HUES64 (cell line): ENCODE data around the gene PI4KA.
"Not testable (repeated sequence)": the region's sequence is repeated elsewhere in the genome, so short reads cannot be mapped to it uniquely, and the experiment has no call there.

ENCODE experiments used
- H3K27ac ChIP-seq: 2 replicates; pipeline ENCODE4 v1.7.0; 2013; ENCODE audit warnings: low read depth, low read length, inconsistent platforms
- H3K27me3 ChIP-seq: 2 replicates; pipeline ENCODE4 v1.6.1; 2013; ENCODE audit warnings: mild to moderate bottlenecking, low read length; ENCODE audit not compliant: insufficient read depth
- H3K36me3 ChIP-seq: 2 replicates; pipeline ENCODE4 v1.6.1; 2013; ENCODE audit warnings: mild to moderate bottlenecking, low read length; ENCODE audit not compliant: insufficient read depth
- H3K4me1 ChIP-seq: 2 replicates; pipeline ENCODE4 v1.6.1; 2013; ENCODE audit warnings: mild to moderate bottlenecking, low read length, moderate library complexity; ENCODE audit not compliant: insufficient read depth
- H3K4me3 ChIP-seq: 2 replicates; pipeline ENCODE4 v1.5.1; 2013; ENCODE audit warnings: mild to moderate bottlenecking, low read length, moderate library complexity
- H3K9ac ChIP-seq: 2 replicates; pipeline ENCODE4 v1.6.1; 2013; ENCODE audit warnings: mild to moderate bottlenecking, low read depth, low read length
- H3K9me3 ChIP-seq: 2 replicates; pipeline ENCODE4 v1.6.1; 2013; ENCODE audit warnings: low read depth, low read length; ENCODE audit not compliant: insufficient read depth
- WGBS: fragments of 150-250, 120-280 bp; methylation state at CpG from one replicate; pipeline ENCODE4 v1.1.7; 2013; ENCODE audit warnings: missing lambda C conversion rate; 5-methylcytosine and 5-hydroxymethylcytosine counted together

The PI4KA gene

DNA sequence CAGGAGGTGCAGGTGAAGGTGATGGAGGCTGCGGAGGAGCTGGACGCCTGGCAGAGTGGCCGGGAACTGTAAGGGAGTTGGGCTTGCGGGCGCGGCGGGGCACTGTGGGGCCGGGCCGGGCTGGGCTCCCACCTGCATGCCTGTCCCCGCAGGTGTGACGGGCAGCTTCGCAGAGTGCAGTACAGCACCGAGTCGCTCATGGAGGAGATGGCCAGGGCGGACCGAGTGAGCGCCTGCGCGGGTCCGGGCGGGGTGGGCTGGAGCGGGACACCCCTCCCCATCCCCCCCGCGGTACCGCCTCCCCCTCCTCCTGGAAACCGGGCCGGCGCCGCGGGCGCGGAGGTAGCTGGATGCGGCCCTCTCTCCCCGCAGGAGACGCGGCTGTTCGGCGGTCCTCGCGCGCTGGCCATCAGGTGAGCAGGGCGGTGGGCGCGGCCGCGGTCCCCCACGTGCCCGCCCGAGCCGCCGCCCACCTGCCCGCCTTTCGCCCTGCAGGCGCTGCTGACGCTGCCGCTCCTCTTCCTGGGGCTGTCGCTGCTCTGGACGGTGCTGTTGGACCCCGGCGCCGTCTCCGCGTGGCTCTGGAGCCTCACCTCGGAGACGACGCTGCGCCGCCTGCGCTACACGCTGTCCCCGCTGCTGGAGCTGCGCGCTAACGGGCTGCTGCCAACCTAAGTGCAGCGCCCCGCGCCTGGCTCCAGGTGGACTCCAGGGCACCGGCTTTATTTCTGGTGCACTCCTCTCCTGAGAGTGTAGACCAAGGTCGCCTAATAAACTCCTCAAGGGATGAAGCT, 154.6 kb downstream of the PI4KA start:
- H3K27me3 ChIP-seq, result peaks cover 15% of the 10 kb centered on the region
- H3K9me3 ChIP-seq, H3K9ac ChIP-seq, H3K36me3 ChIP-seq, H3K27ac ChIP-seq, H3K4me1 ChIP-seq: not testable (repeated sequence)
- peak overlapping the region; percentile 38 for H3K4me3 ChIP-seq
- WGBS, result 2% methylated on average over 61 of the region's 79 CpGs

- Histone ChIP-seq H3K4me3 (peak overlapping the region; percentile 38), H3K27me3 (peaks cover 15% of the 10 kb centered on the region)
- not testable (repeated sequence) for H3K9me3 ChIP-seq, H3K36me3 ChIP-seq, H3K9ac ChIP-seq, H3K27ac ChIP-seq, H3K4me1 ChIP-seq
- WGBS, result 0% methylated on average over 6 of the region's 25 CpGs
Measured at GRCh38 chr22:20703414-20703806, 155.2 kb downstream of the PI4KA start.

DNA sequence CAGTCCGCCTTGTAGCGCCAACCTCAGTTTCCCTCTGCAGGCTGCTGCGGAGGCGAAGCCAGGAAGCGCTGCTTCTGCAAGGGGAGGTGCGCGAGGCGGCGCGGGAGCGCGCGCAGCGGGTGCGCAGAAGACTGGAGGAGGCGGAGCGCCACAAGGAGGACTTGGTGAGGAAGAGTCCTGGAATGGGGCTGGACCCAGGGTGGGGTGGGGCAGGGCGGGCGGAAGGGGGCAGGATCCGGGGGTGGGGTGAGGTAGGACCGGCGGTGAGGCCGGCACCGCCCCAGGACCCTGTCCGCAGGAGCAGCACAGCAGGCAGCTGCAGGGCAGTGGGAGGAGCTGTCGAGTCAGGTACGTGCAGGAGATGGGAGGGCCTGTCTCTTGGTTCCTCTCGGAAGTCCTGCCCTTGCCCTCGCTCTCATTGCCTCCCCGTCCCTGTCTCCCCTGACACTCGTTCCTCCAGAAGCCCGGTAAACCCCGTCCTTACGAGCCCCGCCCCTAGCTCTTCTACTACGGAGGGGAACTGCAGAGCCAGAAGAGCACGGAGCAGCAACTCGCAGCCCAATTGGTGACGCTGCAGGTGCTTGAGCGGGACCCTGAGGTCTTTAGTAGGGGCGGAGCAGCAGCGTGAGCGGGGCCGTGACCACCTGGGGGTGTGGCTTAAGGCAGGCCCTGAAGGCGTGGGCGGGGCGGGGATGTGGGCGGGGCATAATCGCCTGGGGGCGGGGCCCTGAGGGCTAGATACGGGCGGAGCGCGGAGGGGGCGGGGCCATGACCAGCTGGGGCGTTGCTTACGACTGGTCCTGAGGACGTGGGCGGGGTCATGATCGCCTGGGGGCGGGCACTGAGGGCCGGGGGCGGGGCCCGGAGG, 155.8 kb downstream of the PI4KA start:
- H3K9me3 ChIP-seq, H3K36me3 ChIP-seq, H3K9ac ChIP-seq, H3K4me1 ChIP-seq: not testable (repeated sequence)
- Histone ChIP-seq H3K27ac (peak overlapping the region; percentile 75; the same call in 1 of the 2 replicates), H3K27me3 (peaks cover 15% of the 10 kb centered on the region), H3K4me3 (peak overlapping the region; percentile 63)
- under 1% methylated on average over 55 of the region's 64 CpGs for WGBS

DNA sequence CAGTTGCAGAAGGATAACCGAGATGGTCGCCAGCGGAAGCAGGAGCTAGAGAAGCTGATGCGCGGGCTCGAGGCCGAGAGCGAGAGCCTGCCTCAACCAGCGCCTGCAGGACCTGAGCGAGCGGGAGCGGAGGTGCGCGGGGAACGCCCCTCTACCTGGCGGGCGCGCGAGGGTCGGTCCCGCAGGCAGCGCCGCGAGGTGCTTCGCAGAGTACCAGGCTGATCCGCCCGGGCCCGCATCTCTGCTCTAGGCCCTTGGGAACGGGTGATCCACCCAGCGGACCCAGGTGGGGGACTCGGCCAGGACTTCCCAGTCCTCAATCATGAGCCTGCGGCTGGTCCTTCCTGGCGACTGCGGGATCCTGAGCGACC, 156.5 kb downstream of the PI4KA start:
- WGBS, result 0% methylated on average over 13 of the region's 35 CpGs
- H3K27ac ChIP-seq, result peak overlapping the region; percentile 58; the same call in 1 of the 2 replicates

DNA sequence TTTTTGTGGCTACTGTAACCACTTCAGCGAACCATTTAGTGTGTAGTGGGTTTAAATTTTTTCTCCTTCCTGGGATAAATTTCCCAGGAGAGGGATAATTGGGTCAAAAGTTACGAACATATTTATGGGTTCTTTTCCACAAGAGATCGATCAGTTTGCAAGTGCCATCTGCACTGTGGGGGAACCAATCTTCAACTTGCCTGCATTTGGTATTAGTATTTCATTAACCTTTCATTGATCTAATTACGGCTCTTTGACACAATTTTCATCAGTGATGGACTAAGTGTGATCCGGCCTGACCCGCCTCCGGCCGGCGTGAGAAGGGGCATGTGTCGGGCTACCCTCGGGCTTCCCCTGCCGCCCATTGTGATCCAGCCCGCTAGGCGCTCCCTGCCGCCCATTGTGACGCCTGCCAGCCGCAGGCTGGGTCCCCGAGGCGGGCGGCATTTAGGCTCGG, 156.9 kb downstream of the PI4KA start:
- not testable (repeated sequence) for H3K4me1 ChIP-seq, H3K36me3 ChIP-seq, H3K27ac ChIP-seq, H3K9me3 ChIP-seq
- peak overlapping the region; percentile 63 for H3K4me3 ChIP-seq
- WGBS, result 19% methylated on average over 12 of the region's 21 CpGs
- H3K9ac ChIP-seq, result peak overlapping the region; percentile 20; the same call in 1 of the 2 replicates
- peaks cover 15% of the 10 kb centered on the region for H3K27me3 ChIP-seq

More for the DNA sequence above, 156.5 kb downstream of the PI4KA start:
- not testable (repeated sequence) for H3K9me3 ChIP-seq, H3K4me1 ChIP-seq, H3K36me3 ChIP-seq, H3K9ac ChIP-seq
- Histone ChIP-seq H3K27me3 (peaks cover 15% of the 10 kb centered on the region), H3K4me3 (peak overlapping the region; percentile 63)

- H3K27me3 ChIP-seq, result peaks cover 14% of the 10 kb centered on the region
- H3K9ac ChIP-seq, H3K27ac ChIP-seq, H3K36me3 ChIP-seq, H3K9me3 ChIP-seq, H3K4me1 ChIP-seq, H3K4me3 ChIP-seq: not testable (repeated sequence)
- 96% methylated on average over 14 of the region's 15 CpGs for WGBS
Measured at GRCh38 chr22:20700347-20700746, 158.3 kb downstream of the PI4KA start.

DNA sequence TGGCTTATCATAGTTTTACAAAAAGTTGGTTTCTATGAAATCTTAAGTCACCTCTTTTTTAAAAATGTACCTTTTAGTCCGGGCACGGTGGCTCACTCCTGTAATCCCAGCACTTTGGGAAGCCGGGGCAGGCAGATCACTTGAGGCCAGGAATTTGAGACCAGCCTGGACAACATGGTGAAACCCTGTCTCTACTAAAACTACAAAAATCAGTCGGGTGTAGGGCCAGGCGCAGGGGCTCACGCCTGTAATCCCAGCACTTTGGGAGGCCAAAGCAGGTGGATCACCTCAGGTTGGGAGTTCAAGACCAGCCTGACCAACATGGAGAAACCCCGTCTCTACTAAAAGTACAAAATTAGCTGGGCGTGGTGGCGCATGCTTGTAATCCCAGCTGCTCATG, 158.8 kb downstream of the PI4KA start:
- not testable (repeated sequence) for H3K27me3 ChIP-seq, H3K9me3 ChIP-seq, H3K4me1 ChIP-seq, H3K27ac ChIP-seq, H3K4me3 ChIP-seq, H3K9ac ChIP-seq, H3K36me3 ChIP-seq
- 93% methylated on average over 9 of the region's 9 CpGs for WGBS

- WGBS, result 46% methylated on average over 13 of the region's 17 CpGs
- not testable (repeated sequence) for H3K4me3 ChIP-seq
Measured at GRCh38 chr22:20697481-20698113, 161.0 kb downstream of the PI4KA start.

GRCh38 chr22:20696056-20696455, 162.6 kb downstream of the PI4KA start:
- 99% methylated on average over 2 of the region's 4 CpGs for WGBS
- H3K9me3 ChIP-seq, H3K27ac ChIP-seq, H3K4me1 ChIP-seq, H3K36me3 ChIP-seq, H3K4me3 ChIP-seq, H3K27me3 ChIP-seq, H3K9ac ChIP-seq: not testable (repeated sequence)

More at GRCh38 chr22:20697481-20698113, 161.0 kb downstream of the PI4KA start:
- not testable (repeated sequence) for H3K9ac ChIP-seq, H3K4me1 ChIP-seq, H3K27me3 ChIP-seq, H3K9me3 ChIP-seq, H3K36me3 ChIP-seq, H3K27ac ChIP-seq

GRCh38 chr22:20695205-20695604, 163.4 kb downstream of the PI4KA start:
- H3K9ac ChIP-seq, H3K36me3 ChIP-seq, H3K27ac ChIP-seq, H3K4me1 ChIP-seq, H3K4me3 ChIP-seq, H3K27me3 ChIP-seq, H3K9me3 ChIP-seq: not testable (repeated sequence)
- WGBS, result no CpG with 5 or more reads among the region's 12 CpGs

- H3K27me3 ChIP-seq, H3K9ac ChIP-seq, H3K4me3 ChIP-seq, H3K36me3 ChIP-seq, H3K27ac ChIP-seq, H3K9me3 ChIP-seq, H3K4me1 ChIP-seq: not testable (repeated sequence)
- WGBS, result 85% methylated on average over 4 of the region's 14 CpGs
Measured at GRCh38 chr22:20694256-20694655, 164.4 kb downstream of the PI4KA start.
